ENCODE measurements around the gene TMEM253.

DNA sequence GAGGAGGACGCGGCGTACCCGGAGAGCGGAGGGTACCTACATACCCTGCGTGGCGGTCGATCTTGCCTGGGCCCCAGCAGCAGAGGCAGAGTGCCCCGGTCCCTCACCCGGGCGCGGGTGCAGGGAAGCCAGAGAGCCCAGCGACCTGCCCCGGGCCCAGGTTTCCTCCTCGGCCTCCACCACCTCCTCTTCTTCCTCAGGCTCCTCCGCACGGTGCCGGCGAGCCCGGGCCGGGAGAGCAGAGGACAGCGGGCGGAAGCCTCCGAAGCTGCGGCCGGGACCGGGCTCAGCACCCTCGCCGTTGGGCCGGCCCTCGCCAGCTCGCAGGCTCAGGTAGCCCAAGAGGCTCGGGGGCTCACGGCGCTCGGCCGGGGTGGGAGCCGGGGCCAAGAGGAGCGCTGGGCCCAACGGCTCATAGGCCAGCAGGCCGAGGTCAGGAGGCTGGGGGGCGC lies 9.0 kb upstream of the TMEM253 start:
- TF ChIP-seq, protein P1, sequence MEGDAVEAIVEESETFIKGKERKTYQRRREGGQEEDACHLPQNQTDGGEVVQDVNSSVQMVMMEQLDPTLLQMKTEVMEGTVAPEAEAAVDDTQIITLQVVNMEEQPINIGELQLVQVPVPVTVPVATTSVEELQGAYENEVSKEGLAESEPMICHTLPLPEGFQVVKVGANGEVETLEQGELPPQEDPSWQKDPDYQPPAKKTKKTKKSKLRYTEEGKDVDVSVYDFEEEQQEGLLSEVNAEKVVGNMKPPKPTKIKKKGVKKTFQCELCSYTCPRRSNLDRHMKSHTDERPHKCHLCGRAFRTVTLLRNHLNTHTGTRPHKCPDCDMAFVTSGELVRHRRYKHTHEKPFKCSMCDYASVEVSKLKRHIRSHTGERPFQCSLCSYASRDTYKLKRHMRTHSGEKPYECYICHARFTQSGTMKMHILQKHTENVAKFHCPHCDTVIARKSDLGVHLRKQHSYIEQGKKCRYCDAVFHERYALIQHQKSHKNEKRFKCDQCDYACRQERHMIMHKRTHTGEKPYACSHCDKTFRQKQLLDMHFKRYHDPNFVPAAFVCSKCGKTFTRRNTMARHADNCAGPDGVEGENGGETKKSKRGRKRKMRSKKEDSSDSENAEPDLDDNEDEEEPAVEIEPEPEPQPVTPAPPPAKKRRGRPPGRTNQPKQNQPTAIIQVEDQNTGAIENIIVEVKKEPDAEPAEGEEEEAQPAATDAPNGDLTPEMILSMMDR (conservative IDR thresholded peaks at IDR 0.05; ENCODE audit: low read depth in 2 of 2), result no peak
- TF ChIP-seq EZH2 (IDR thresholded peaks at IDR 0.05; ENCODE audit: low read depth, unreplicated experiment) (no peak), POLR2AphosphoS5 (IDR thresholded peaks at IDR 0.05; ENCODE audit: low read depth) (no peak), JUNB (IDR thresholded peaks at IDR 0.05; ENCODE audit: unreplicated experiment) (no peak)

Data from GM23338 (cell line).